ENCODE measurements around the gene LRRC63. TPM values are rescaled to one million over a fixed set of nuclear protein-coding genes. Genes with fewer than 3 reads are reported as not detected.
A peak's percentile ranks its signal among the peaks of the same experiment; 100 is the strongest.

The LRRC63 gene
- total RNA-seq, 6 donors from 2014 or later: 0.33 to 3.1 (median 0.66) TPM; not detected in 1

- H3K36me3 ChIP-seq: no peaks in the 10 kb centered on the region
- DNase-seq (no peak), ATAC-seq (ENCODE audit: low FRiP score in 2 of 2) (no peak)
- WGBS, 2 donors: 53 to 68% methylated on average over 4 to 7 of the region's 7 CpGs
- peaks cover 7 to 43% (median 34%) of the 10 kb centered on the region in 4 donors for H3K4me1 ChIP-seq
- H3K9me3 ChIP-seq: no peaks in the 10 kb centered on the region
- H3K27me3 ChIP-seq: no peaks in the 10 kb centered on the region
- H3K27ac ChIP-seq: peak overlapping the region in 2 of 4 donors; percentile 57 to 59
- H3K4me3 ChIP-seq: no peak overlapping the region
- TF ChIP-seq POLR2A (IDR thresholded peaks at IDR 0.05): no peak
- TF ChIP-seq EP300 (IDR thresholded peaks at IDR 0.05): no peak
- TF ChIP-seq POLR2AphosphoS5 (IDR thresholded peaks at IDR 0.05): no peak
- no peak for TF ChIP-seq CTCF (IDR thresholded peaks at IDR 0.05)
Measured at GRCh38 chr13:46170268-46170667, 41.5 kb upstream of the LRRC63 start.

GRCh38 chr13:46170687-46171086, 41.0 kb upstream of the LRRC63 start:
- Histone ChIP-seq H3K27ac (peak overlapping the region; percentile 54 to 74 (median 62)), H3K9me3 (no peaks in the 10 kb centered on the region), H3K27me3 (no peaks in the 10 kb centered on the region), H3K4me1 (peaks cover 7 to 43% (median 34%) of the 10 kb centered on the region in 4 donors), H3K4me3 (no peak overlapping the region), H3K36me3 (no peaks in the 10 kb centered on the region)
- DNase-seq: no peak
- no peak for TF ChIP-seq EP300 (IDR thresholded peaks at IDR 0.05)
- TF ChIP-seq POLR2AphosphoS5 (IDR thresholded peaks at IDR 0.05): no peak
- no peak for TF ChIP-seq CTCF (IDR thresholded peaks at IDR 0.05)
- TF ChIP-seq POLR2A (IDR thresholded peaks at IDR 0.05): no peak
- ATAC-seq (ENCODE audit: low FRiP score in 2 of 2): peak in 1 of 2 donors; percentile 22
- 25 to 33% methylated on average over 3 of the region's 3 CpGs for WGBS, 2 donors

GRCh38 chr13:46171217-46171616, 40.5 kb upstream of the LRRC63 start:
- TF ChIP-seq EP300 (IDR thresholded peaks at IDR 0.05) (no peak), CTCF (IDR thresholded peaks at IDR 0.05) (no peak), POLR2AphosphoS5 (IDR thresholded peaks at IDR 0.05) (no peak), POLR2A (IDR thresholded peaks at IDR 0.05) (no peak)
- H3K9me3 ChIP-seq: no peaks in the 10 kb centered on the region
- peak in 1 of 2 donors; percentile 65 for ATAC-seq (ENCODE audit: low FRiP score in 2 of 2)
- H3K27me3 ChIP-seq: no peaks in the 10 kb centered on the region
- no peaks in the 10 kb centered on the region for H3K36me3 ChIP-seq
- H3K4me1 ChIP-seq: peaks cover 7 to 43% (median 34%) of the 10 kb centered on the region in 4 donors
- H3K4me3 ChIP-seq: no peak overlapping the region
- WGBS, 2 donors: 61 to 72% methylated on average over 4 of the region's 4 CpGs
- no peak for DNase-seq
- H3K27ac ChIP-seq: peak overlapping the region; percentile 54 to 74 (median 62)

GRCh38 chr13:46171739-46172138, 40.0 kb upstream of the LRRC63 start:
- peak overlapping the region in 1 of 4 donors; percentile 9 for H3K4me3 ChIP-seq
- peak overlapping the region; percentile 54 to 74 (median 62) for H3K27ac ChIP-seq
- no peaks in the 10 kb centered on the region for H3K36me3 ChIP-seq
- no peaks in the 10 kb centered on the region for H3K27me3 ChIP-seq
- ATAC-seq (ENCODE audit: low FRiP score in 2 of 2) (no peak), DNase-seq (no peak)
- TF ChIP-seq EP300 (IDR thresholded peaks at IDR 0.05) (no peak), CTCF (IDR thresholded peaks at IDR 0.05) (no peak), POLR2AphosphoS5 (IDR thresholded peaks at IDR 0.05) (no peak), POLR2A (IDR thresholded peaks at IDR 0.05) (no peak)
- H3K9me3 ChIP-seq: no peaks in the 10 kb centered on the region
- WGBS, 2 donors: 85 to 90% methylated on average over 7 of the region's 7 CpGs
- H3K4me1 ChIP-seq: peaks cover 7 to 43% (median 34%) of the 10 kb centered on the region in 4 donors

GRCh38 chr13:46172531-46172991, 39.2 kb upstream of the LRRC63 start:
- Histone ChIP-seq H3K4me3 (no peak overlapping the region), H3K9me3 (no peaks in the 10 kb centered on the region), H3K27me3 (no peaks in the 10 kb centered on the region), H3K36me3 (no peaks in the 10 kb centered on the region), H3K4me1 (peaks cover 7 to 40% (median 32%) of the 10 kb centered on the region in 4 donors), H3K27ac (peak overlapping the region; percentile 54 to 74 (median 62))
- peak; percentile 7 for TF ChIP-seq POLR2AphosphoS5 (IDR thresholded peaks at IDR 0.05)
- no peak for TF ChIP-seq EP300 (IDR thresholded peaks at IDR 0.05)
- DNase-seq: peak in 1 of 2 donors; percentile 41
- 52 to 70% methylated on average over 6 of the region's 6 CpGs for WGBS, 2 donors
- ATAC-seq (ENCODE audit: low FRiP score in 2 of 2): peak; percentile 31 to 61

All from upper lobe of left lung (tissue), 6 donors.